ENCODE data around the gene IQCH.

- TF ChIP-seq CTCF (IDR thresholded peaks at IDR 0.05) (no peak), EP300 (IDR thresholded peaks at IDR 0.05) (no peak)
These were observed 142.6 kb downstream of the IQCH start for GRCh38 chr15:67397139-67397538.
